ENCODE results near the gene POU4F2.
"Not testable (repeated sequence)": the region's sequence is repeated elsewhere in the genome, so short reads cannot be mapped to it uniquely, and the experiment has no call there.

POU4F2 gene

DNA sequence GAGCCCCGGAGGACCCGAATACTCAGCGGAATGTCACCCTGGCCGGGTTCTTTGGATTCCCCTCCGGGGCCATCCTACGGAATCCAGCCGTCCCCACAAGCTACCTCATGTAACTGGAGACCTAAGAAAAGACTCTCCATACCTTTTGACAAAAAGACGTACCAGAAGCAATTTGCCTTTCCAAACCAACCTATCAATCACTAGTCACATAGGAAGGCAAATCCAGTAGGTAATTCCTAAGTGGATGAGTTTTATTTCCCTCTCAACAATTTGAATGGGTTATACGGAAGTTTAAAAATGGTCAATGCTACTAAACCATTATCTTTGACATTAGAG is 16.8 kb downstream of the POU4F2 start:
- DNase-seq: no peak

- DNase-seq: no peak
Observed at GRCh38 chr4:146661367-146661766, 22.7 kb downstream of the POU4F2 start.

- DNase-seq: not testable (repeated sequence)
Observed at GRCh38 chr4:146663968-146664311, 25.2 kb downstream of the POU4F2 start.

- no peak for DNase-seq
Observed at GRCh38 chr4:146674829-146675570, 36.3 kb downstream of the POU4F2 start.
